Left lung (tissue), 10 donors: ENCODE results near the gene RPL41. TPM values are rescaled to one million over a fixed set of nuclear protein-coding genes. Genes with fewer than 3 reads are reported as not detected.
"Not testable (repeated sequence)": the region's sequence is repeated elsewhere in the genome, so short reads cannot be mapped to it uniquely, and the experiment has no call there.

Experiments
- ATAC-seq: fragments of 200-7000 bp; cut with Tn5 transposase; one replicate; pipeline ENCODE4 v1.9.1; 2020; ENCODE audit warnings: moderate library complexity
- DNase-seq, 4 donors: peaks; one replicate each; pipeline ENCODE4 v3.0.0-alpha.2; 2013 to 2020
- H3K27ac ChIP-seq, 2 donors: fragments of 200-600 bp; sonication (generic) in 1 of 2; one replicate each; pipeline versions ENCODE4 v1.5.0 to v1.8.0; 2020 to 2021
- H3K27me3 ChIP-seq, 2 donors: fragments of 200-600 bp; sonication (generic) in 1 of 2; one replicate each; pipeline versions ENCODE4 v1.5.0 to v1.8.0; 2020 to 2021
- H3K36me3 ChIP-seq, 2 donors: fragments of 200-600 bp; sonication (generic) in 1 of 2; one replicate each; pipeline versions ENCODE4 v1.5.0 to v1.8.0; 2020 to 2021
- H3K4me1 ChIP-seq, 2 donors: fragments of 200-600 bp; one replicate each; pipeline ENCODE4 v1.8.0; 2021
- H3K4me3 ChIP-seq, 2 donors: fragments of 200-600 bp; sonication (generic) in 1 of 2; one replicate each; pipeline versions ENCODE4 v1.5.0 to v1.8.0; 2020 to 2021; ENCODE audit warnings: mild to moderate bottlenecking in 1 of 2
- H3K9me3 ChIP-seq, 2 donors: fragments of 200-600 bp; sonication (generic) in 1 of 2; one replicate each; pipeline versions ENCODE4 v1.5.0 to v1.8.0; 2020 to 2021
- CTCF ChIP-seq, 2 donors: fragments of 200-600 bp; sonication (generic) in 1 of 2; IDR thresholded peaks; one replicate each; pipeline versions ENCODE4 v1.5.0 to v1.8.0; 2021; ENCODE audit warnings: antibody characterized with exemption in 2 of 2
- intact Hi-C, 2 donors: fragments of 100-400 bp; cut with DNase I; formaldehyde crosslinking; loops; one replicate each; pipeline versions ENCODE4 v1.11.2 to v1.14.2; 2022
- polyA plus RNA-seq, 6 donors: library from polyadenylated mRNA; unstranded; fragments of 120-200 nt; gene quantifications; one replicate each; pipeline ENCODE4 v1.2.1, GENCODE V29; 2013; ENCODE audit not compliant: insufficient read length in 6 of 6
- total RNA-seq, 2 donors: library from RNA; stranded (reverse); fragmentation: NEBNext Ultra II Directional; extraction: Animal tissue kit (Norgen Biotek cat#: 25700); gene quantifications; one replicate each; pipeline ENCODE4 v1.2.1, GENCODE V29; 2021
- donor health status: DM: no; HTN: yes; CAD: no.
- donor health status: DM: no; HTN: no; CAD: no.

Gene RPL41
- total and polyA plus RNA-seq, 8 donors = 3,023 to 6,852 (median 6,158) TPM

GRCh38 chr12:56115329-56115728 is 1.1 kb upstream of the RPL41 start:
- TF ChIP-seq CTCF (IDR thresholded peaks at IDR 0.05) = no peak
- Histone ChIP-seq H3K27me3 (no peaks in the 10 kb centered on the region), H3K4me3 (peak overlapping the region; percentile 56 to 66), H3K27ac (peak overlapping the region; percentile 95), H3K9me3 (no peaks in the 10 kb centered on the region), H3K4me1 (peaks cover 15 to 30% of the 10 kb centered on the region in 2 donors), H3K36me3 (peaks cover 0 to 47% of the 10 kb centered on the region in 2 donors)
- ATAC-seq (no peak), DNase-seq (peak in 2 of 4 donors; percentile 4 to 36)
- intact Hi-C loops = no loop called here

- DNase-seq, intact Hi-C loops: not testable (repeated sequence)
Observed at GRCh38 chr12:56117082-56117706, 761 bp downstream of the RPL41 start.

GRCh38 chr12:56117778-56118687 is 1.6 kb downstream of the RPL41 start, which contains the start of gene ZC3H10:
TSS of gene ZC3H10 (plus strand) at chr12:56118266. CDS start at chr12:56120563, 2,297 bp downstream.
- peaks cover 15 to 38% of the 10 kb centered on the region in 2 donors for H3K4me1 ChIP-seq
- H3K9me3 ChIP-seq = no peaks in the 10 kb centered on the region
- H3K36me3 ChIP-seq = peaks cover 0 to 40% of the 10 kb centered on the region in 2 donors
- H3K27ac ChIP-seq = peak within 1 kb of the TSS; percentile 95
- intact Hi-C loops = no loop called here
- ATAC-seq (peak; percentile 84), DNase-seq (peak; percentile 98 to 100 (median 98))
- H3K4me3 ChIP-seq = peak within 1 kb of the TSS; percentile 56 to 66
- peak in 1 of 2 donors; percentile 45 for TF ChIP-seq CTCF (IDR thresholded peaks at IDR 0.05)
- H3K27me3 ChIP-seq = no peaks in the 10 kb centered on the region

More at GRCh38 chr12:56117082-56117706, 761 bp downstream of the RPL41 start:
- Histone ChIP-seq H3K27ac (peak overlapping the region; percentile 95), H3K36me3 (peaks cover 0 to 47% of the 10 kb centered on the region in 2 donors), H3K4me1 (peaks cover 15 to 33% of the 10 kb centered on the region in 2 donors), H3K4me3 (peak overlapping the region; percentile 56 to 66)
- not testable (repeated sequence) for ATAC-seq, H3K9me3 ChIP-seq, H3K27me3 ChIP-seq

GRCh38 chr12:56118688-56119357 is 2.4 kb downstream of the RPL41 start:
- Histone ChIP-seq H3K36me3 (peaks cover 0 to 32% of the 10 kb centered on the region in 2 donors), H3K27ac (peak overlapping the region; percentile 91 to 95), H3K27me3 (no peaks in the 10 kb centered on the region), H3K4me1 (peaks cover 15 to 41% of the 10 kb centered on the region in 2 donors), H3K9me3 (no peaks in the 10 kb centered on the region), H3K4me3 (peak overlapping the region; percentile 56 to 66)
- intact Hi-C loops = no loop called here
- TF ChIP-seq CTCF (IDR thresholded peaks at IDR 0.05) = no peak
- no peak for DNase-seq
- ATAC-seq = peak; percentile 2

GRCh38 chr12:56119361-56119796 is 2.9 kb downstream of the RPL41 start:
- Histone ChIP-seq H3K27me3 (no peaks in the 10 kb centered on the region), H3K4me3 (peak overlapping the region in 1 of 2 donors; percentile 66), H3K36me3 (peaks cover 0 to 29% of the 10 kb centered on the region in 2 donors), H3K27ac (peak overlapping the region in 1 of 2 donors; percentile 95), H3K4me1 (peaks cover 15 to 47% of the 10 kb centered on the region in 2 donors), H3K9me3 (no peaks in the 10 kb centered on the region)
- DNase-seq (peak in 3 of 4 donors; percentile 69 to 92 (median 77)), ATAC-seq (peak; percentile 56)
- TF ChIP-seq CTCF (IDR thresholded peaks at IDR 0.05) = peak; percentile 64 to 65
- intact Hi-C loops = no loop called here
